ENCODE results near the gene STAB1.

The STAB1 gene

DNA sequence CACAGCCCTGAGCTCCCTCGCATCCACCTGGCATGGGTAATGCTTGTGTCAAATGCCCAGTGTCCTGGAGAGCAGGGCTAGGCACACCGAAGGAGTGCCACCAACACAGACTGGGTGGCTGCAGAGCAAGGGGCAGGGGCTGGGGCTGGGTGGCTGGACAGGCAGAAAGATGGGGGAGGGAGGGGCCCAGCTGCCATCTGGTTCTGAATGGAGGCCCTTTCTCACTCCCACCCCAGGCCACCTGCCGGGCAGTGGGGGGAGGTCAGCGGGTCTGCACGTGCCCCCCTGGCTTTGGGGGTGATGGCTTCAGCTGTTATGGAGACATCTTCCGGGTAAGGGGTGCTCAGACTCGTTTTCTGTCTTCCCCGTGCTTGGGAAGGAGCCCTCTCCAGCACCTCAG, 17.0 kb downstream of the STAB1 start:
- DNase-seq, result no peak

DNA sequence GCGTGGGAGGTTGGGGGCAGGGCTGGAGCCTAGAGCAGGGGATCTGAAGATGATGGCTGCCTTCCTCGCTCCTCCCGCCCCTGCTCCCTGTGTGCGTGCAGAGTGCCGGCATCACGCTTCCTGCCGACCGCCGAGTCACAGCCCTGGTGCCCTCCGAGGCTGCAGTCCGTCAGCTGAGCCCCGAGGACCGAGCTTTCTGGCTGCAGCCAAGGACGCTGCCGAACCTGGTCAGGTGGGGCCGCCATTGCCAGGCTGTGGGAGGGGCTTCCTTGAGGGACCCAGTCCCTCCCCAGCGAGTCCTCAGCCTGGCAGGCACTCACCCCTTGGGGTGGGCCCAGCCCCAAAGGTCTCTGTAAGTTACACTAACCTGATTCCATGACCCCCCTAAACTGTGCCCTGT, 17.6 kb downstream of the STAB1 start:
- no peak for DNase-seq

DNA sequence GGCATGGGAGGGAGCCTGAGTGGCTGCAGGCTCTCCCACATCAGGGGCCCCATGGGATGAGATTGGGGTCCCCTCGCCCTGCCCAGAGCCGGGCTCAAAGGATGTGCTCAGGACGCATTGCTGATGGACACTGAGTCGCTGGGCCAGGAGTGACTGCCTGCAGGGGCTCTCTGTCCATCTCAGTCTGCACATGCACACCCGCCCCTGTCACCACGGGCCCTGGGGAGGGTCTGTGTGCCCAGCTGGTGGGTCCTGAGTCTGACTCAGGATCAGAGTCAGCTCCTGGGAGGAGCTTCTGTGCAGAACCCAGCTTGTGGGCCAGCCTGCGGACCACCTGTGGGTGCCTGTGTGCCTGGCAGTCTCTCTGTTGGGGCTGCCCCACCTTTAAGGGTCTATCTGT, 18.1 kb downstream of the STAB1 start:
- no peak for DNase-seq

DNA sequence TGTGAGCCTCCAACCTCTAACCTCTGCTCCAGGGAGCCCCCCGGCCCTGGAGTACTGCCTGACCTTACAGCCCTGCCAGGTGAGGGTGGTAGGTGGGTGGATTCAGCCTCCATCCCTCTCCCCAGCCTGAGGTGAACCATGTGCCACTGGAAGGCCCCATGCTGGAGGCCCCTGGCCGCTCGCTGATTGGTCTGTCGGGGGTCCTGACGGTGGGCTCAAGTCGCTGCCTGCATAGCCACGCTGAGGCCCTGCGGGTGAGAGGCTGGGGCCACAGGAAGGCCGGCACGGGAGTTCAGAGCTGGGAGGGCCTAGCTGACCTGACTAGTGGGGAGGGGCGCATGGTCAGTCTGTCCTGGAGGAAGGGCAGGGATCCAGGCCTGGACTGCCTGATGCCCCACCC, 19.4 kb downstream of the STAB1 start:
- DNase-seq, result no peak

DNA sequence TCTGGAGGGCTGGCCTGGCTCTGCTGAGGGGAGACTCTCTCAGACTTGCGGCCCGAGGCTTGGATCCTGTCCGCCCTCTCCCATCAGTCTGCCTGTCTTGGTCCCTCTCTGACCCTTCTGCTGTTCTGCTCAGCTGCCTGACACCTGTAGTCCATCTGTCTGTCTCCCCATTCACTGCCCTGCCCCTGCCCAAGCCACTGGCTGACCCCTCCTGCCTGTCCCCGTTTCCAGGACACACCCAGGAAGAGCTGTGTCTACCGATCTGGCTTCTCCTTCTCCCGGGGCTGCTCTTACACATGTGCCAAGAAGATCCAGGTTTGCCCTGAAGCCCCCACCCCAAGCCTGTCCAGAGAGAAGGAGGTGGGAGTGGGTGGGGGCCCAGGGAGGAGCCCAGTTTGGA, 20.1 kb downstream of the STAB1 start:
- no peak for DNase-seq

DNA sequence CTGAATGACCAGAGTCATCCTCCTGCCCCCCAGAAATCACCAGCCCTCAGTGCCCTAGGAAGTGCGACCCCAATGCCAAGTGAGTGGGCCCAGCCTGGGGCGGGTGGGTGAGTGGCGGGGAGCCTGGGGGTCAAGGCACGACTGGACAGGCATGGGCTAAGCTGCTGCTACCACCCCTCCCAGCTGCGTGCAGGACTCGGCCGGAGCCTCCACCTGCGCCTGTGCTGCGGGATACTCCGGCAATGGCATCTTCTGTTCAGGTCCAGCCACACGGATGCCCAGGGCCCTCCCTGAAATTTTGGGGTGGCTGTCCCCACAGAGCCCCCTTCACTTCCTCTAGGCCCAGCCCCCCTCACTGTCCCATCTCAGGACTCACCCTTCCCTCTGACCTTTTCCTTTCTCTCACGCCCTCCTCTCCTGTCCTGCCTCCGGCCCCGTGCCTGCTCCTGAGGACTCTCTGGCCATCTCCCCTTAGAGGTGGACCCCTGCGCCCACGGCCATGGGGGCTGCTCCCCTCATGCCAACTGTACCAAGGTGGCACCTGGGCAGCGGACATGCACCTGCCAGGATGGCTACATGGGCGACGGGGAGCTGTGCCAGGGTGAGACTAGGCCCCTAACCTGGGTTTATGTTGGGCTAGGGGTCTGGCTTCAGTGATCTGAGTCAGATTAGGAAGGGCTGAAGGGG, 21.5 kb downstream of the STAB1 start:
- no peak for DNase-seq

DNA sequence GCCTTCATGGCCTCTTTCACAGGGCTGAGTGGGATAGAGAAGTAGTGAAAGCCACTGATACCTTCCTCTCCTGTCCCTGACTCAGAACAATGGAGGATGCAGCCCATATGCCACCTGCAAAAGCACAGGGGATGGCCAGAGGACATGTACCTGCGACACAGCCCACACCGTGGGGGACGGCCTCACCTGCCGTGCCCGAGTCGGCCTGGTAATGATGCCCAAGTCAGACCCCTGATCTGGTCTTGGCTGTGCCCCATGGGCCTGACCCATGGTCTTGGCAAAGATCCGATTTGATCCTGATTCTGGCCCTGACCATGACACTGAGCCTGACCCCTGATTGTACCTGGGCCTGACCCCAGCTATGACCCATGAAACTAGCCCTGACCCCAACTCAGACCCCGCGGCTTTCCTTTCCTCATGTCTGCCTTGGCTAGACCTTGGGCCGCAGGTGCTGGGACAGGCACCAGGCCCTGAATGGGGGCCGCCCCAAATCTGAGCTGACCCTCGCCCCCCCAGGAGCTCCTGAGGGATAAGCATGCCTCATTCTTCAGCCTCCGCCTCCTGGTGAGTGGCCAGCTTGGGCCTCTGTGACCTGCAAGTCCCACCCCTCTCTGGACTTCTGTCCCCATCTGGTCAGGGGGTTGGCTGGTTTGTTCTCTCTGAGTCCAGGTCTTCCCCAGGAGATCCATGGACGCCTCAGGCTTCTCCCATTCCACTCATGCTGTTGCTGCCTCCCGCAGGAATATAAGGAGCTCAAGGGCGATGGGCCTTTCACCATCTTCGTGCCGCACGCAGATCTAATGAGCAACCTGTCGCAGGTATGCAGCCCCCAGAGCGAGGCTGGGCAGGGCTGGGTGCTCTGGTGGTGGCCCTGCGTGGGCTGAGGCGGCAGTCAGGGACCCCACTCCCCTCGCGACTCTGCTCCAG, 22.9 kb downstream of the STAB1 start:
- no peak for DNase-seq

DNA sequence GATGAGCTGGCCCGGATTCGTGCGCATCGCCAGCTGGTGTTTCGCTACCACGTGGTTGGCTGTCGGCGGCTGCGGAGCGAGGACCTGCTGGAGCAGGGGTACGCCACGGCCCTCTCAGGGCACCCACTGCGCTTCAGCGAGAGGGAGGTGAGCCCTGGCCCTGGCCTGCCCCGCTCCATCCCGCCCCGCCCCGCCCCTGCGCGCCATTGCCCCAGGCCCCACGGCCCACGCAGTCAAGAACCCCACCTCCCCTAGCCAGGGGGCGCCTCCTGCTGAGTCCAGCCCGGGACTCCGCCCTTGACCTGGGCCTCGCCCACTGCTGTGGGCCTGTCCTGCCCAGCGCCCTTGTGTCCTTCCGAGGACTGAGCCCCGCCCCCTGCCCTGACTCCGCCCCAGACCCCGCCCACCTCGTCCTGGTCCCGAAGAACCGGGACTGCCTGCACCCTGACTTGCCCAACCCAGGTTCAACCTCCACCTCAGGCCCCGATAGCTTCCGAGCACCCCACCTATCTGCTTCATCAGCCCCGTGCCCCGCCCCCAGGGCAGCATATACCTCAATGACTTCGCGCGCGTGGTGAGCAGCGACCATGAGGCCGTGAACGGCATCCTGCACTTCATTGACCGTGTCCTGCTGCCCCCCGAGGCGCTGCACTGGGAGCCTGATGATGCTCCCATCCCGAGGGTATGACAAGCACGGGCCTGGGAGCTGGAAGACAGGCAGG, 23.7 kb downstream of the STAB1 start:
- DNase-seq, result no peak

DNA sequence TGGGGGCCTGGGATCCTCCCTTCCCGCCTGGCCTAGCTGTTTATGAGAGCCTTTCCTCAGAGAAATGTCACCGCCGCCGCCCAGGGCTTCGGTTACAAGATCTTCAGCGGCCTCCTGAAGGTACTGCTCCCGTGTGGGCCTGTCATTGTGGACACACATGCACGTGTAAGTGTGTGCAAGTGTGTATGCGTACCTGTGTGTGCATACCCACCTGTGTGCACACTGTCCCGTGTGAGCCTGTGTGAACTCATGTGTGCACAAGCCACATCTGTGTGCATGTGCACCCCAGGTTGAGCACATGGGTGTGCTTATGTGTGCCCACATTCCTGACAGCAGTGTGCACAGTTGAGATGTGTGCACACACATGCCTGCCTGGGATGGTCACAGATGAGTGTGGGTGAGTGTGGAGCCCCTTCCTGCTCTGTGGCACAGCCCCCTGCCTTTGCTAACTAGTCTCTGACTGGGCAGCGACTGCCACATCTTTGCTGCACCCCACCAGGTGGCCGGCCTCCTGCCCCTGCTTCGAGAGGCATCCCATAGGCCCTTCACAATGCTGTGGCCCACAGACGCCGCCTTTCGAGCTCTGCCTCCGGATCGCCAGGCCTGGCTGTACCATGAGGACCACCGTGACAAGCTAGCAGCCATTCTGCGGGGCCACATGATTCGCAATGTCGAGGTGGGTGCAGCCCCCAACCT, 24.5 kb downstream of the STAB1 start:
- DNase-seq, result no peak

DNA sequence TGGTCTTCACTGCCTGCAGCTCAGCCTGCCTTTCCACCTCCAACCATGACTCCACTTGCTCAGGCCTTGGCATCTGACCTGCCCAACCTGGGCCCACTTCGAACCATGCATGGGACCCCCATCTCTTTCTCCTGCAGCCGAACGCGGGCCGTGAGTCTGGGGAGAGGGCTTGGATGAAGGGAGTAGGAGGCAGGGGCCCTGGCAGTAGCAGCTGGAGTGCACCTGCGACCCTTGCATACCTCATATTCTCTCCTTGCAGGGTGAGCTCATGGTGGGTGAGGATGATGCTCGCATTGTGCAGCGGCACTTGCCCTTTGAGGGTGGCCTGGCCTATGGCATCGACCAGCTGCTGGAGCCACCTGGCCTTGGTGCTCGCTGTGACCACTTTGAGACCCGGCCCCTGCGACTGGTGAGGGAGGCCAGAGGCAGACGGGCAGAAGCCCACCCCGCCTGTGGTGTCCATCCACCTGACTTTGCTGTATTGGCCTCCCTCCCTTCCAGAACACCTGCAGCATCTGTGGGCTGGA, 25.1 kb downstream of the STAB1 start:
- no peak for DNase-seq

DNA sequence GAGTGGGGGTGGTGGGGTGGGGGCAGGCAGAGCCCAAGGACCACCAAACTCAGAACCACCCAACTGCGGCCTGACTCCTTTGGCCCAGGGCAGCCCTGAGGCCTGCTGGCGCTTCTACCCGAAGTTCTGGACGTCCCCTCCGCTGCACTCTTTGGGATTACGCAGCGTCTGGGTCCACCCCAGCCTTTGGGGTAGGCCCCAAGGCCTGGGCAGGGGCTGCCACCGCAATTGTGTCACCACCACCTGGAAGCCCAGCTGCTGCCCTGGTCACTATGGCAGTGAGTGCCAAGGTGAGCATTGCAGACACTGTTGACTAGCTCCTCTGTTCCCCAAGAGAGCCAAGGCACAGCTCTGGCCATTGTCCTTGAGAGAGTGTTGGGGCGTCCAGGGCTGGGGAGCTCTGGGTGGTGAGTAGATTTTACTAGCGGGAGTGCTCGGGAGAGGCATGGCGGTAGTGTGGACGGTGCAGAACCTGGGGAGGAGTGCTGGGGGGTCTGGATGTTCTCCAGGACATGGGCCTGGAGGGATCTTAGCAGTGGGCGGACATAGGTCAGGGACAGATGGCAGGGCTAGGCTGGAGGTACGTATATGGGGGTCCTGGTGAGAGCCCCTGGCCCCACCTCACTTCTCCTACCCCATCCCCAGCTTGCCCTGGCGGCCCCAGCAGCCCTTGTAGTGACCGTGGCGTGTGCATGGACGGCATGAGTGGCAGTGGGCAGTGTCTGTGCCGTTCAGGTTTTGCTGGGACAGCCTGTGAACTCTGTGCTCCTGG, 25.8 kb downstream of the STAB1 start:
- DNase-seq, result no peak

DNA sequence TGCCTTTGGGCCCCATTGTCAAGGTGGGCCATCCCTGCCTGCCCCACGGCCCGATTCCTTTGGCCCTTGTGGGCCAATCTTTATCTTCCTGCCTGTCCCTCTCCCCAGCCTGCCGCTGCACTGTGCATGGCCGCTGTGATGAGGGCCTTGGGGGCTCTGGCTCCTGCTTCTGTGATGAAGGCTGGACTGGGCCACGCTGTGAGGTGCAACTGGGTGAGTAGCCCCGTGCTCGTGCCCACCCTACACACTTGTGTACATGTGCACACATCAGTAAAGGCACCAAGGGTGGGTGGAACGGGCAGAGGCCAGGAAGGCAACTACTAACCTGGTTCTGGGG, 26.3 kb downstream of the STAB1 start:
- no peak for DNase-seq

DNA sequence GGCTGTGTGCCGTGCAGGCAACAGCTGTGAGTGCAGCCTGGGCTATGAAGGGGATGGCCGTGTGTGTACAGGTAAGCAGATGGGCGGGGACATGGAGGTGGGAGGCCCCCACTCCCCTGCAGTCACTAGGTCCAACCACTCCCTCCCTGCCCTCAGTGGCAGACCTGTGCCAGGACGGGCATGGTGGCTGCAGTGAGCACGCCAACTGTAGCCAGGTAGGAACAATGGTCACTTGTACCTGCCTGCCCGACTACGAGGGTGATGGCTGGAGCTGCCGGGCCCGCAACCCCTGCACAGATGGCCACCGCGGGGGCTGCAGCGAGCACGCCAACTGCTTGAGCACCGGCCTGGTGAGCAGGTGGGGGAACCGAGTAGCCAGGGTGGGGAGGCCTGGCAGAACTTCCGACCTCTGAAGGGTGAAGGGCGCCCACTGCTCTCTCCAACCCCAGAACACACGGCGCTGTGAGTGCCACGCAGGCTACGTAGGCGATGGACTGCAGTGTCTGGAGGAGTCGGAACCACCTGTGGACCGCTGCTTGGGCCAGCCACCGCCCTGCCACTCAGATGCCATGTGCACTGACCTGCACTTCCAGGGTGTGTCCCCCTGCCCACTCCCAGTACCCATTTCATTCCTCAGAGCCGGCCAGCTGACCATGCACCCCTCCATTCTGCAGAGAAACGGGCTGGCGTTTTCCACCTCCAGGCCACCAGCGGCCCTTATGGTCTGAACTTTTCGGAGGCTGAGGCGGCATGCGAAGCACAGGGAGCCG, 26.9 kb downstream of the STAB1 start:
- DNase-seq, result no peak

DNA sequence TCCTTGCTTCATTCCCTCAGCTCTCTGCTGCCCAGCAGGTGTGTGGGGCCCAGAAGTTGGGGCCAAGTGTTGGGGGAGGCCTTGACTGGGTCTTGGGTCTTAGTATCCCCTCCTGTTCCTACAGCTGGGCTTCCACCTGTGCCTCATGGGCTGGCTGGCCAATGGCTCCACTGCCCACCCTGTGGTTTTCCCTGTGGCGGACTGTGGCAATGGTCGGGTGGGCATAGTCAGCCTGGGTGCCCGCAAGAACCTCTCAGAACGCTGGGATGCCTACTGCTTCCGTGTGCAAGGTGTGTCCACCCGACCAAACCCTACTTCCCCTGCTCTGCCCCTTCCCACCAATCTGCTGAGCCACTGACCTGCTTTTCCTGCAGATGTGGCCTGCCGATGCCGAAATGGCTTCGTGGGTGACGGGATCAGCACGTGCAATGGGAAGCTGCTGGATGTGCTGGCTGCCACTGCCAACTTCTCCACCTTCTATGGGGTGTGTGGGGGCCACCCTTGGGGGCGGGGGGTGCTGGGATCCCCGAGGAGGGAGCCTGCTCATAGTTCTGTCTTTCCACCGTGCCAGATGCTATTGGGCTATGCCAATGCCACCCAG, 27.6 kb downstream of the STAB1 start:
- no peak for DNase-seq

DNA sequence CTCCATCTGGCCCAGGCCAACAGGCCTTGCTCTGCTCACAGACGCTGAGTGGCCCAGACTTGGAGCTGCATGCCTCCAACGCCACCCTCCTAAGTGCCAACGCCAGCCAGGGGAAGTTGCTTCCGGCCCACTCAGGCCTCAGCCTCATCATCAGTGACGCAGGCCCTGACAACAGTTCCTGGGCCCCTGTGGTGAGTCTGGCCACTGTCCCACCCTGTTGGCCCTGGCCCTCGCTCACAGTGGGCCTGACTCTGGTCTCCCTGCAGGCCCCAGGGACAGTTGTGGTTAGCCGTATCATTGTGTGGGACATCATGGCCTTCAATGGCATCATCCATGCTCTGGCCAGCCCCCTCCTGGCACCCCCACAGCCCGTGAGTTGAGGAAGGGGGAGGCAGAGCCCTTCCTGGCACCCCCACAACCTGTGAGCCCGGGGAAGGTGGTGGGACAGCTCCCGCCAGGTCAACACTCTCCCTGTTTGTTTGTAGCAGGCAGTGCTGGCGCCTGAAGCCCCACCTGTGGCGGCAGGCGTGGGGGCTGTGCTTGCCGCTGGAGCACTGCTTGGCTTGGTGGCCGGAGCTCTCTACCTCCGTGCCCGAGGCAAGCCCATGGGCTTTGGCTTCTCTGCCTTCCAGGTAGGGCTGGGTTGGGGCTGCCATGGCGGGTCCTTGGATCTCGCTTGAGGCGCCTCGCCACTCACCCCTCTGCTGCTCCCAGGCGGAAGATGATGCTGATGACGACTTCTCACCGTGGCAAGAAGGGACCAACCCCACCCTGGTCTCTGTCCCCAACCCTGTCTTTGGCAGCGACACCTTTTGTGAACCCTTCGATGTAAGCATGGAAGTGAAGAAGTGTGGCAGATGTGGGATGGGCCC, 28.5 kb downstream of the STAB1 start:
- DNase-seq, result no peak

DNA sequence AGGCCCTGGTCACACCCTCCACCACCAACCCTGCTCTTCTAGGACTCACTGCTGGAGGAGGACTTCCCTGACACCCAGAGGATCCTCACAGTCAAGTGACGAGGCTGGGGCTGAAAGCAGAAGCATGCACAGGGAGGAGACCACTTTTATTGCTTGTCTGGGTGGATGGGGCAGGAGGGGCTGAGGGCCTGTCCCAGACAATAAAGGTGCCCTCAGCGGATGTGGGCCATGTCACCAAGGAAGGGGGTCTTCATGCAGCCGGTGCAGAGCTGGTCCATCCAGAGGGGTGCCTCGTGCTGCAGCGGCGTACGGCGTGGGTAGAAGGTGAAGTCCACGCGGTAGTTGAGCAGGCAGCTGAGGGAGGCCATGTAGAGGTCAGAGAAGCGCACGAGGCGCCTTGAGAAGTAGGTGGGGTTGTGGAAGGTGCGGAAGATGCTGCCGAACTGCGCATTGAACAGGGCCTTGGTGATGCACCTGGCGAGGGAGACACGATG, 29.2 kb downstream of the STAB1 start:
- DNase-seq, result no peak

DNA sequence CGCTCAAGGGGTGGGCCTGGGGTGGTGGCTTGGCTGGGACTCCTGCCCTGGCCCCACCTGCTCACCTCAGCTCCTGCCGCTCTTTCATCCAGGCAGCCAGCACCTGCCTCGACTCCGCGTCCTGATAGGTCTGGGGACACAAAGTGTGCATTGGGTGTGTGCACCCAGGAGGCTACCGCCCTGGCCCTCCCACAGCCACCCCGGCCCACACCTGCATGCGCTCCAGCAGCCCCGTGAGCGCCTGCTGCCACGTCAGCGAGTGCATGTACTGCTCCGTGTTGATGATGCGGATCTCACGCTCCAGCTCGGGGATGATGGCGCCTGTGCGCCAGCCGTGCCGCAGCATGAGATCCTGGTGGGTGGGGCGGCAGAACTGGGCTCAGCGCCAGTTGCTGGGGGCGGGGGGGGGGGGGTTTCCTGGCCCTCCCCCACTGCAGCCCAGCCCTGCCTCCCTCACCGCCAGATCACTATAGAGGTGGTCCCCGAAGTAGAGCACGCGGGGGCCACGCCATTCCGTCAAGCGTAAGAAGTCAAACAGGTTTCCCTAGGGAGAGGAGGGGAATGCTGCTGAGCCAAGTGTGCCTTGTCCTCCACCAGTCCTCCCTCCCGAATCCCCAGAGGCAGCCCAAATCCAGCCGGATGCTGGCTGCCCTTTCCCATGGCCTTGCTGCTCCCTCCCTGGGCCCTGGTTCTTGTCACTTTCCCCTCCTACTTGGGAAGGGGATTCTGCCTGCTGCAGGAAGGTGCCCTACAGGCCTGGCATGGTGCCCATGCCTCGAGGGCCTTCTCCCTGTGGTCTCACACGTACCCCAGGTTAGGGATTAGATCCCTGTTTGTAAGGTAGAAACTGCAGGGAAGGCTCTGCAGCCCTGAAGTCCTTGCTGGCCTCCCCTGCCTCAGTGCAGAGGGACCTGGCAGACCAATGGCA, 29.9 kb downstream of the STAB1 start:
- DNase-seq, result no peak

All from activated CD4-positive, alpha-beta T cell treated with anti-CD3 and anti-CD28 coated beads, Interleukin-10, Interleukin-2, amounts not matched to agents 100 ng/mL and 50 ng/mL, durations not matched to agents 16 hours and 8 hours (primary cell).